GM13976 (cell line): ENCODE data around the gene TEX48.

ENCODE experiments used
- DNase-seq: peaks from one replicate; pipeline ENCODE4 v3.0.0; 2012; ENCODE audit warnings: low spot score
- CTCF ChIP-seq: IDR thresholded peaks from 2 replicates; pipeline ENCODE4 v1.5.1; 2012; ENCODE audit warnings: borderline replicate concordance, mild to moderate bottlenecking; ENCODE audit not compliant: insufficient read depth; ENCODE audit errors: extremely low read depth, missing control alignments, control extremely low read depth
- in situ Hi-C: fragments of 300-500 bp; cut with MboI; formaldehyde crosslinking; loops from one replicate; pipeline ENCODE4 v1.12.0; 2022; ENCODE audit warnings: low sequenced_read_pairs, mixed read lengths, inconsistent platforms; ENCODE audit not compliant: unreplicated experiment

Gene TEX48

DNA sequence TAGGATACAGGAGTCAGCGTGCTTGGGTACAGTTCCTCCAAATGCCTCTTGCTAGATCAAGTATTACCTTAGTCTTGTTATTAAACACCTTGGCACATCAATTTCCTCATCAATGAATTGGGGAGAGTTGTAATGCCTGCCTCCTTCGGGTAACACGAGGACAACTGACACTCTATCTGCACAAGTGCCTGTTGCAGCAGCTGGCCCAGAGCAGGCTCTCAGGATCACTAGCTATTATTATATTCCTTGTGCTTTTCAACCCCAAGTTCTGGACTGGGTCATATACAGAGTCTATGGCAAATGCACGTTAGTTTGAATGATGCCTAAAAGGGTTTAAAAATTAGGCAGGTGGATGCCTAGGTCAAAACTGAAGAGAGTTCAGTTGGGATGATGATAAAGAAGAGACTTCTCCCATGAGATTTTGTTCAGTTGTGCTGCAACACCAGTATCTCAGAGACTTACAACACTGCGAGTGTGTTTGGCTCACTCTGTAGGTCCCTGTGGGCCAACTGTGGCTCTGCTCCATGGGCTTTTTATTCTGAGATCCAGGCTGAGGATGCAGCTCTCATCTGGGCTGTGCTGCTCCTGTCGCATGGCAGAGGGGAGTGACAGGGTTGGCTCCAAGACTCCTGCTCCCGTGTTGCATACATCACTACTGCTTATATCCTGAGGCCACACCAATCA is 41.1 kb upstream of the TEX48 start:
- DNase-seq, result no peak
- no peak for TF ChIP-seq CTCF
- in situ Hi-C loops, result no loop called here

- DNase-seq, result no peak
- TF ChIP-seq CTCF, result no peak
- in situ Hi-C loops, result no loop called here
These were observed 40.2 kb upstream of the TEX48 start for GRCh38 chr9:114722081-114722621.

- TF ChIP-seq CTCF, result no peak
- in situ Hi-C loops, result no loop called here
- no peak for DNase-seq
These were observed 39.6 kb upstream of the TEX48 start for GRCh38 chr9:114721491-114722079.

DNA sequence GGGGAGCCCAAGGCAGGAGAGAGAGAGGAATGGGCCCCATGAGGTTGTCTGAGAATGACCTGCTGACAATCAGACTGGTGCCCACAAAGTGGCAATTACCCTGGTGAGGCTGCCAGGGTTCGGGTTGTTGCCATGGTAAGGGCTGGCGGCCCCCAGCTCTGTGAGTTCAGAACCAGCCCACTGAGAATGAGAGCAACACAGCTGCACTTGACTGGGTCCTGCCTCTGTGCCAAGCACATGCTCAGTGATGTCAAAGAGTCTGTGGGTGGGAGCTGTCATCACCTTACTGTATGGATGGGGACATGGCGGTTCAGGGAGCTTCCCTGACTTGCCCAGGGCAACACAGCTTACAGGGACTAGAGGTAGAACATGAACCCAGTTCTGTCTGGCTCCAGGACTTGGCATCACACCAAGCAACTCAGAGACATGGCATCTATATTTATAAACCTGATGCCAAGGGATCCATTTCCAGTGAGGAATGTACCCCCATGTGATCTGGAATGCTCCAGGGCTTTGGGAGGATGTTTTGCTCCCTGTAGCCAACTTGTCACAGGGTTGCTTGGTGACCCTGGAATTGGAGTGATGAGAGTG is 38.2 kb upstream of the TEX48 start:
- TF ChIP-seq CTCF, result no peak
- DNase-seq, result no peak
- in situ Hi-C loops, result no loop called here

GRCh38 chr9:114719290-114719689 is 37.3 kb upstream of the TEX48 start:
- in situ Hi-C loops, result no loop called here
- TF ChIP-seq CTCF, result no peak
- no peak for DNase-seq

GRCh38 chr9:114718801-114719221 is 36.8 kb upstream of the TEX48 start:
- TF ChIP-seq CTCF, result no peak
- no peak for DNase-seq
- in situ Hi-C loops, result no loop called here
